RWPE1 (cell line): ENCODE measurements around the gene XPO5.
A peak's percentile ranks its signal among the peaks of the same experiment; 100 is the strongest.

Experiments used
- CTCF ChIA-PET: fragments of 350-600 bp; sonication (Branson Sonifier 250); formaldehyde crosslinking; extraction: SDS; loops from one replicate; lab custom pipeline; 2021; lab: Yijun Ruan, JAX
- POLR2A ChIA-PET: fragments of 400-600 bp; formaldehyde crosslinking; extraction: SDS; loops from one replicate; lab custom pipeline; 2020; ENCODE audit warnings: antibody characterized with exemption; ENCODE audit not compliant: low non-redundant PET; lab: Yijun Ruan, JAX
- DNase-seq: peaks from one replicate; pipeline ENCODE4 v3.0.0; 2012; ENCODE audit warnings: low spot score
- H3K27ac ChIP-seq: fragments of 450-650 bp; 2 replicates; pipeline ENCODE4 v1.5.1; 2017
- CTCF ChIP-seq: fragments of 450-650 bp; conservative IDR thresholded peaks from 2 replicates; pipeline ENCODE4 v1.5.1; 2017; ENCODE audit warnings: low read depth, mild to moderate bottlenecking

XPO5 gene

DNA sequence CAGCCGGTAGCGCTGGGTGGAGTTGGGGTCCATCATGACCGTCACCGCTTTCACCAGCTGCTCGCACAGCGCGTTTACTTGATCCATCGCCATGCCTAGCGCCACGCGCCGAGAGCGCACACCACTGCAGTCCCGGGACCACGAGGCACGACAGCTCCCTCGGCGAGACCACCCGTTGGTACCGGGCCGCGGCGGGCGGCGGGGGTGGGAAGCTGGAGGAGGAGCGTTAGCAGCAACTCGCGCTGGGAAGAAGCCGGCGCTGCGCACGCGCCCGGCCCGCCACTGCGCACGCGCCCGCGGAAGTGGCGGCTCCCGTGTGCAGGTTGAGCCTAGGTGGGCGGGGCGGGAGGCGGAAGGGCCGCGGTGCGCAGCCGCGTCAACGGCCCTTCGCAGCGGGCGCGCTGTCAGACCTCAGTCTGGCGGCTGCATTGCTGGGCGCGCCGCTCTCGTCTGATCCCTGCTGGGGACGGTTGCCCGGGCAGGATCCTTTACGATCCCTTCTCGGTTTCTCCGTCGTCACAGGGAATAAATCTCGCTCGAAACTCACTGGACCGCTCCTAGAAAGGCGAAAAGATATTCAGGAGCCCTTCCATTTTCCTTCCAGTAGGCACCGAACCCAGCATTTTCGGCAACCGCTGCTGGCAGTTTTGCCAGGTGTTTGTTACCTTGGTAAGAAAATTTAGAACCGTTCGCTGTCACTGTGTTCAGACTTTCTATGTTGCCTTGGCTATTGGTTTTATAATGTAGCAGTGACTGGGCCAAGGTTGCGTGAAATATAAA is at the start of gene XPO5, which contains the start of gene POLH:
TSS of gene XPO5 (minus strand) at position 267 of the 780 bp plus-strand sequence. CDS start at position 93, 174 bp downstream.
TSS of gene POLH (plus strand) at position 414 of the 780 bp plus-strand sequence. CDS start 6,135 bp downstream, outside the sequence.
- peak; percentile 96 for DNase-seq
- H3K27ac ChIP-seq, result peak within 1 kb of the TSS; percentile 94
- POLR2A ChIA-PET, result no interaction called here
- CTCF ChIA-PET, result interaction anchor here (0.6 to 0.7 kb wide), 2 partner anchors 17 to 26 kb away, joined by 3 to 5 read pairs; no protein-coding TSS in a partner anchor
- peak; percentile 31 for TF ChIP-seq CTCF

DNA sequence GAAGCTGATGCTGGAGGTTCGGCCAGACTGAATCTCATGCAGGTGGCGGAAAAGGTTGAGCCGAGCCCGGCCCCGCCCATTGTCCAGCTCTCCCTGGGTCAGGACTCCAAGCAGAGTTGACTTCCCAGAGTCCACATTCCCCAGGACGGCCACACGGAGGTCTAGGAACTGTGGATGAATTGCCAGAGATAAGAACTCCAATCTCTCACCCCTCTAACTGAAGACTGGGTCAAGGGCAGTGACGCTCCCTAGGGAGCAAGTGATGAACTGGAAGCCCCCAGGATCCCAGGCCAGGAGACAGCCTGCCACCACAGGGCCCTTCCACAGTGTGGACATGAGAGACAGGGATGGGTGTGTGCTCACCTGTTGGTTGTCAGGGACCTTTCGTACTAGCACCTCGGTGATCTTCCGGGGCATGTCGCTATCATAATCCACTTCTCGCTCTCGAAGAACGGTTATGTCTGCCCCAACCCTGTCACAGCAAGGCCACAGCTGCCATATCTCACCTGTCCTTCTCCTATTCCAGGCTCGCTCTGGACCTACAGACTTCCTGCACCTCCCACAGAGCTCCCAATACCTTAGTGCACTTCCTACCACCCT is 49.7 kb upstream of the XPO5 start:
- TF ChIP-seq CTCF, result no peak
- CTCF ChIA-PET, result no interaction called here
- POLR2A ChIA-PET, result no interaction called here
- DNase-seq, result no peak
- H3K27ac ChIP-seq, result peak overlapping the region; percentile 99

DNA sequence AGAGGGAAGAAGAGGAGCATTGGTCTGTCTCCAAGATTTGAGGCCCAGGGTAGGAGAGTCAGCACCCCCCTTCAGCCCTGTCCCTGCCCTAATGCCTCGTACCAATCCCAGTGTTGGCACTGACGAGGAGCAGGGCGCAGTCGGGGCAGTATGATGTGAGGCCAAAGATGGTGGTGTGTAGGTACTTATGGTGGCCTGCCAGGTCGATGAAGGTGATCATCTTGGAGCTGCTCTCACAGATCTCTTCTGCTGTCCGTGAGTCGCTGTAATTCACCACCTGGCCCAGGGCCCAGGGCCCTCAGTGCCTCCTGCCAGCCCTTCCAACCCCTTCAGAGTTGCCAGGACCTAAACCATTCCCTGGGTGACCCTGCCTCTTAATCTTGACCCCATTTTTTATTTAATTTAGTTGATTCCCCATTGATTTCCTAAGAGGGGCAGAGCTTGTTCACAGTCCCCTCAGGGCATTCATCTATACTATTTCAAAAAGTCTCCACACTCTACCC is 49.0 kb upstream of the XPO5 start:
- TF ChIP-seq CTCF, result no peak
- peak overlapping the region; percentile 6 for H3K27ac ChIP-seq
- no peak for DNase-seq
- ChIA-PET CTCF (interaction anchor here (1.1 kb wide), 1 partner anchor 42 kb away, joined by 4 read pairs; no protein-coding TSS in a partner anchor), POLR2A (no interaction called here)

GRCh38 chr6:43623880-43624785 is 48.3 kb upstream of the XPO5 start:
- POLR2A ChIA-PET, result no interaction called here
- DNase-seq, result no peak
- CTCF ChIA-PET, result interaction anchor here (1.1 kb wide), 1 partner anchor 43 kb away, joined by 4 read pairs; no protein-coding TSS in a partner anchor
- peak overlapping the region; percentile 6 for H3K27ac ChIP-seq
- no peak for TF ChIP-seq CTCF

GRCh38 chr6:43622541-43622940 is 46.7 kb upstream of the XPO5 start:
- H3K27ac ChIP-seq, result peak overlapping the region; percentile 3
- ChIA-PET CTCF (no interaction called here), POLR2A (no interaction called here)
- DNase-seq, result no peak
- no peak for TF ChIP-seq CTCF
